BJ (cell line): Measurements from ENCODE around the gene IPO13. TPM values are rescaled to one million over a fixed set of nuclear protein-coding genes. Genes with fewer than 3 reads are reported as not detected.

Experiments
- CTCF ChIA-PET: fragments of 350-600 bp; formaldehyde crosslinking; extraction: SDS; loops from one replicate; lab custom pipeline; 2021; ENCODE audit warnings: antibody characterized with exemption, inconsistent platforms; lab: Yijun Ruan, JAX
- POLR2A ChIA-PET: fragments of 300-600 bp; sonication (Branson Sonifier 250); formaldehyde crosslinking; extraction: SDS; loops from one replicate; lab custom pipeline; 2021; ENCODE audit warnings: antibody characterized with exemption; lab: Charles Lee
- DNase-seq: peaks from one replicate; pipeline ENCODE4 v3.0.0-alpha.2; 2011; ENCODE audit warnings: low read depth
- H3K27me3 ChIP-seq: 2 replicates; pipeline ENCODE4 v1.6.0; 2011; ENCODE audit warnings: low read length; ENCODE audit not compliant: control insufficient read depth, insufficient read depth
- H3K36me3 ChIP-seq: 2 replicates; pipeline ENCODE4 v1.5.1; 2011; ENCODE audit warnings: low read length; ENCODE audit not compliant: control insufficient read depth, insufficient read depth
- H3K4me3 ChIP-seq: 2 replicates; pipeline ENCODE4 v1.5.1; 2011; ENCODE audit warnings: low read depth, mild to moderate bottlenecking, control low read depth, low read length
- CTCF ChIP-seq: IDR thresholded peaks from 2 replicates; pipeline ENCODE4 v1.5.1; 2011; ENCODE audit warnings: low read depth, mild to moderate bottlenecking, control low read depth, inconsistent platforms, low read length, moderate library complexity; ENCODE audit not compliant: insufficient read depth
- polyA plus RNA-seq: library from polyadenylated mRNA; depleted of rRNA; stranded (reverse); fragments of >200 nt; gene quantifications from 2 replicates; pipeline ENCODE4 v1.2.3, GENCODE V29; 2011

IPO13 gene
- polyA plus RNA-seq, 1 experiment, result 24.8 TPM

DNA sequence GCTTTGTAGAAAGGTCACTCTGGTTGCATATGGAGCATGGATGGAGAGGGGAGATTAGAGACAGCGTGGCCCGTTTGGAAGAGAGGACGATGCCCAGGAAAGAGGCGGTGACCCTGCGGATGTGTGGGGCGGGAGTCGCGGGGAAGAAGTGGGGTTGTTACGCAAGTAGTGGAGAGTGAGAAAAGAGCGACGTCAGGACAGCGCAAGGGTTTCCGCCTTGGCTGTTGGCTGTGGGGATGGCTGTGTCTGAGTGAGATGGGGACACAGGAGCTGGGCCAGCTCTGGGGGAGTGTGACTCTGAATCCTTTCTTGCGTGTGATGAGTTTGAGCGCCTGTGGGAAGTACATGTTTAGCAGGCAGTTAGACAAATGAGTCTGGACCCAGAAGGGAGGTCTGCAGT lies 36.1 kb downstream of the IPO13 start:
- Histone ChIP-seq H3K4me3 (no peak overlapping the region), H3K27me3 (no peaks in the 10 kb centered on the region), H3K36me3 (peaks cover 15% of the 10 kb centered on the region)
- no peak for TF ChIP-seq CTCF
- CTCF ChIA-PET, result no interaction called here
- DNase-seq, result no peak
- POLR2A ChIA-PET, result no interaction called here

- H3K36me3 ChIP-seq, result peaks cover 13% of the 10 kb centered on the region
- ChIA-PET POLR2A (no interaction called here), CTCF (interaction anchor here (0.7 kb wide), 1 partner anchor 440 kb away, joined by 4 read pairs; no protein-coding TSS in a partner anchor)
- no peak overlapping the region for H3K4me3 ChIP-seq
- no peak for DNase-seq
- no peak for TF ChIP-seq CTCF
- no peaks in the 10 kb centered on the region for H3K27me3 ChIP-seq
Observed at GRCh38 chr1:43983253-43983899, 36.6 kb downstream of the IPO13 start.

DNA sequence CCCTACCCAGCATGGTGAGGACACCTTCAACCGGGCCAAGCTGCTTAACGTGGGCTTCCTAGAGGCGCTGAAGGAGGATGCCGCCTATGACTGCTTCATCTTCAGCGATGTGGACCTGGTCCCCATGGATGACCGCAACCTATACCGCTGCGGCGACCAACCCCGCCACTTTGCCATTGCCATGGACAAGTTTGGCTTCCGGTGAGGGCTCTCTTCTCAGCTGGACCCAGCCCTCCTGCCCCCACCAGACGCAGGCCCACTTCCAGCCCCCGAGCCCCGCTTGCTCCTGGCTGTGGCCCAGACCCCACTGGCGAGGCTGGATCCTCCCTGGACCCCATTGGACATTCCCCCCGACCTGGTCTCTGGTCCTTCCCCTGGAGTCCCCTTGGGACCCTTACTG lies 38.1 kb downstream of the IPO13 start:
- POLR2A ChIA-PET, result no interaction called here
- H3K36me3 ChIP-seq, result peaks cover 13% of the 10 kb centered on the region
- TF ChIP-seq CTCF, result no peak
- CTCF ChIA-PET, result no interaction called here
- no peak overlapping the region for H3K4me3 ChIP-seq
- no peak for DNase-seq
- no peaks in the 10 kb centered on the region for H3K27me3 ChIP-seq

GRCh38 chr1:43985984-43986595 lies 39.3 kb downstream of the IPO13 start:
- CTCF ChIA-PET, result interaction anchor here (1.2 to 1.3 kb wide), 3 partner anchors 19 to 221 kb away, joined by 3 to 4 read pairs (median 3); no protein-coding TSS in a partner anchor
- no peak for TF ChIP-seq CTCF
- Histone ChIP-seq H3K4me3 (no peak overlapping the region), H3K27me3 (no peaks in the 10 kb centered on the region), H3K36me3 (peaks cover 13% of the 10 kb centered on the region)
- POLR2A ChIA-PET, result interaction anchor here (0.6 kb wide), 1 partner anchor 31 kb away, joined by 5 read pairs; no protein-coding TSS in a partner anchor
- DNase-seq, result no peak

GRCh38 chr1:43986712-43987111 lies 40.0 kb downstream of the IPO13 start:
- TF ChIP-seq CTCF, result peak; percentile 36
- POLR2A ChIA-PET, result interaction anchor here (0.6 kb wide), 1 partner anchor 32 kb away, joined by 5 read pairs; no protein-coding TSS in a partner anchor
- DNase-seq, result no peak
- Histone ChIP-seq H3K27me3 (no peaks in the 10 kb centered on the region), H3K36me3 (peaks cover 13% of the 10 kb centered on the region), H3K4me3 (no peak overlapping the region)
- CTCF ChIA-PET, result interaction anchor here (1.2 to 1.3 kb wide), 3 partner anchors 19 to 221 kb away, joined by 3 to 4 read pairs (median 3); no protein-coding TSS in a partner anchor
